Measurements from ENCODE around the gene KCNC3.

DNA sequence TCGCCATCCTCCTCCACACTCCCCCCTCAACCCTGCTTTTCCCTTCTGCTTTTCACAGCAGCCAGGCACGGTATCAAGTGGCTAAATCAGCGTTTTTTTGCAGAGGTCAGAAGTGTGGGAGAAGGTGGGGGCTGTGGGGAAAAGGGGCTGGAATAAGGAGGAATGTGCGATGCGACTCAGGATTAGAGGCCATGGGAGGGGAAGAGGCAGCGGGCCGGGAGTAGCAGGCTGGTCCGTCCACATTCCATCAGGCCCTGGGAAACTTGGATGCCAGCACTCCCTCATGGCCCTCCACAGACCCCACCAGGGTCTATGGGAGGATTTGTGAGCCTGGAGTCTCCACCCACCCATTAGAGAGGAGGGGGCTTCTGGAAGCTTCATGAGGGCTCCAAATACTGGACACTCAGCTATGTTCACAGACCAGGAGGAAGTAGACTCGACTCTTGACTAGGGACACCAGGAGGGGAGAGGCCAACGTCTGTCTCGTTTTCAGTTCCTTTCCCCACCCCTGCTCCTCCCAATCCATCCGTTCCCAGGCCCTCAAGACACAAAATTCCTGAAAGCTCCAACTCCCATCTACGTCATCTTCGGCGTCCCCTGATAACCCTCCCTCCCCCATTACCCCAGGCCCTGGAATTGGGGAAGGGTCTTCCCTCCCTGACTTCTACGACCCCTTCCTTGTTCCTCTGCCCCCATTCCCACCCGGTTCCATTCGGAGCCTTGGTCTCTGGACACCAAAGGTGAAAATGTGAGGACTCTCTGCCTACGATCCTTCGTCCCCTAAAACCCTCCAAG, 3.3 kb upstream of the KCNC3 start:
- TF ChIP-seq, protein P1, sequence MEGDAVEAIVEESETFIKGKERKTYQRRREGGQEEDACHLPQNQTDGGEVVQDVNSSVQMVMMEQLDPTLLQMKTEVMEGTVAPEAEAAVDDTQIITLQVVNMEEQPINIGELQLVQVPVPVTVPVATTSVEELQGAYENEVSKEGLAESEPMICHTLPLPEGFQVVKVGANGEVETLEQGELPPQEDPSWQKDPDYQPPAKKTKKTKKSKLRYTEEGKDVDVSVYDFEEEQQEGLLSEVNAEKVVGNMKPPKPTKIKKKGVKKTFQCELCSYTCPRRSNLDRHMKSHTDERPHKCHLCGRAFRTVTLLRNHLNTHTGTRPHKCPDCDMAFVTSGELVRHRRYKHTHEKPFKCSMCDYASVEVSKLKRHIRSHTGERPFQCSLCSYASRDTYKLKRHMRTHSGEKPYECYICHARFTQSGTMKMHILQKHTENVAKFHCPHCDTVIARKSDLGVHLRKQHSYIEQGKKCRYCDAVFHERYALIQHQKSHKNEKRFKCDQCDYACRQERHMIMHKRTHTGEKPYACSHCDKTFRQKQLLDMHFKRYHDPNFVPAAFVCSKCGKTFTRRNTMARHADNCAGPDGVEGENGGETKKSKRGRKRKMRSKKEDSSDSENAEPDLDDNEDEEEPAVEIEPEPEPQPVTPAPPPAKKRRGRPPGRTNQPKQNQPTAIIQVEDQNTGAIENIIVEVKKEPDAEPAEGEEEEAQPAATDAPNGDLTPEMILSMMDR (IDR thresholded peaks at IDR 0.05; ENCODE audit: low read depth, low read length): no peak
- no peak for TF ChIP-seq POLR2A (IDR thresholded peaks at IDR 0.05; ENCODE audit: extremely low read depth, insufficient read length)
- TF ChIP-seq MYC (IDR thresholded peaks at IDR 0.05; ENCODE audit: low read depth, low read length): no peak
